NCI-H1436 treated with DMSO at 0.1 percent for 48 hours (cell line): Measurements from ENCODE around the gene CEP295NL.
A peak's percentile ranks its signal among the peaks of the same experiment; 100 is the strongest.
"Not testable (repeated sequence)": the region's sequence is repeated elsewhere in the genome, so short reads cannot be mapped to it uniquely, and the experiment has no call there.

Experiments used
- DNase-seq: peaks from one replicate; lab custom pipeline; 2025; lab: John Stamatoyannopoulos, UW

Gene CEP295NL

DNA sequence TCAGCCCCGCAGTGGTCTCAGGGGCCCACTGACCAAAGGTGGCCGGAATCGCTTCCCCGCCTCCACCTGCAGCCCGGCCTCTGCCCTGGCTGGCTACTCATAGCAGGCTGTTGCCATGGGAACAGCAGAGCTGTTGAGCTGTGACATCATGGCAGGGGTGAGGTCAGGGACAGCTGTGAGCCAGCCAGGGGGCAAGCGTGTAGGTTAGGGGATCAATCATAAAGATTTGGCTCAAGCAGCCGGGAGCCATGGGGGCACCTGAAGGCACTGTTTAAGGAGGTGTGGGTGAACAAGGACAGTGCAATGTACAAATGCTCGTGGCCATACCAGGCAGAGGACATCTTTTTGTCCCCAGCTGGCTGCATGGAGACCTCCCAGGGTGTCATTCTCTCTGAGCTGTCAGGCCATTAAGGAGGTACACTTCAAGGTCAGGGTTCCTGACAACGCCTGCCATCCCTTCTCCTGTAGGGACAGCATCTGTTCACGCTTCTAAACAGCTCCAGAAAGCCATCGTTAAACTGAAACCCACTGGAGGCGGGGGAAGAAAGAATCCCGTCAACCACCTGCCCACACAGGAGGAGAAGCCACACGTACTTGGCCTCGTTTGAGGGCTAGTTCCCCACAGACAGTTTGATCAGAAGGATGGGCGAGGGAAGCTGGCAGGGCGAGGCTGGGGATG, at the start of gene CEP295NL:
Gene CEP295NL, minus strand, starts transcription at position 101 of the 679 bp plus-strand sequence. CDS start 1,373 bp downstream, outside the sequence.
- no peak for DNase-seq

DNA sequence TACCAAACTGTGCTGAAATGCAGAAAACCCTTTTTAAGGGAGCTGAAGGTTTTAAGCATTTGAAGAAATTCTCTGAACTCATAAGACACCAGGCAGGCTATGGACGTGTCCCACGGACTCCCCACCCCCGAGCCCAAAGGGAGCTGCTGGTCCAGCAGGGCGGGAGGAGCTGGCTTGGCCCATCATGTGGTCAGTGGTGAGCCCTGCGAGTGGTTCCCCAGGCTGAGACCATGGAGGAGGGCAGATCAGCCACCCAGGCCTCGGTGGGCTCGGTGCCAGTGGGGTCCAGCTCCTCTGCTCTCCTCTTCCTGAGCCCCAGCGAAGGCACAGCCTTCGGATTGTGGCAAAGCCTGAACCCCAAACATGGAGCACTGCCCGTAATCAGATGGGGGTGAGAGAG, 49.7 kb upstream of the CEP295NL start:
- DNase-seq = no peak

GRCh38 chr17:78951967-78952551, 49.1 kb upstream of the CEP295NL start:
- no peak for DNase-seq

DNA sequence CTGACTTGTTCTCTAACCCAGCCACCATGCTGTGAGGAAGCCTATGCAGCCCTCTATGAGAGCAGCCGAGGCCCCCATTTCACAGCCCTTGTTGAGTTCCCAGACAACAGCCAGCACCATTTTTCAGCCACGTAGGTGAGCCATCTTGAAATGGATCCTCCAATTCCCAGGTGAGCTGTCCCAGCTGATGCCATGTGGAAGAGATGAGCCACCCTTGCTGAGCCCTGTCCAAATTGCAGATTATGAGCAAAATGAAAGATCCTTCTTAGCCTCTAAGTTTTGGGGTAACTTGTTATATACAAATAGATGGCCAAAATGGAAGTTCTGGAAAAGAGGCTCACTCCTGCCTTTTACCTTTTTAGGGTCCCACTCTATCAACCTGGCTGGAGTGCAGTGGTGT, 47.9 kb upstream of the CEP295NL start:
- DNase-seq = no peak

- no peak for DNase-seq
Measured at GRCh38 chr17:78947235-78948149, 44.5 kb upstream of the CEP295NL start.

DNA sequence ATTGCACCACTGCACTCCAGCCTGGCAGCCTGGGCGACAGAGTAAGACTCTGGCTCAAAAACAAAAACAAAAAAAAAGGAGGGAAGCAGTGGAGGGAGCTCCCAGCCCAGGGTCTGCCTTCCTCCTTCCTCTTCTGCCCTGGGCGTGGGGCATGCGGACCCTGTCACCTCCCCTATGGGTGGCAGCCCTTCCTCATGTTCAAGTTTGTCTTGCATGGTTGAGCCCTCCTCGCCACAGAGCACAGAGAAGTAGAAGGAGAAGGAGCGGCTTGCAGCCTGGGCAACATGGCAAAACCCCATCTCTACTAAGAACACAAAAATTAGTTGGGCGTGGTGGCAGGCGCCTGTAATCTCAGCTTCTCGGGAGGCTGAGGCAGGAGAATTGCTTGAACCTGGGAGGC, 43.6 kb upstream of the CEP295NL start:
- DNase-seq = no peak

DNA sequence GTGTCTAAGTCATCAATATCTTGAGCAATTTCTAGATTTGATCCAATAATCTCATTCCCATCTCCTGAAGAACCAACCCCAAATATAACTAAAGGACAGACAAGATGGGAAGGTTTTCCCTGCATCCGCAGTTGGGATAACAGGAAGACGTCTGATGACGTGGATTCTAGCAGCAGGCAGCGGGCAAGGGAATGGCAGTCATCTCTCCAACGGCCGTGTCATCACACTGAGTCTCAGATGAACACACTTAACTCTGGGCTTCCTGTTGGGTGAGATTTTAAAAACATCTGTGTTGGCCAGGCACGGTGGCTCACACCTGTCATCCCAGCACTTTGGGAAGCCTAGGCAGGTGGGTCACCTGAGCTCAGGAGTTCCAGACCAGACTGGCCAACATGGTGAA, 43.1 kb upstream of the CEP295NL start:
- DNase-seq = no peak

- DNase-seq = not testable (repeated sequence)
Measured at GRCh38 chr17:78945455-78945854, 42.5 kb upstream of the CEP295NL start.

- no peak for DNase-seq
Measured at GRCh38 chr17:78944956-78945355, 42.0 kb upstream of the CEP295NL start.

DNA sequence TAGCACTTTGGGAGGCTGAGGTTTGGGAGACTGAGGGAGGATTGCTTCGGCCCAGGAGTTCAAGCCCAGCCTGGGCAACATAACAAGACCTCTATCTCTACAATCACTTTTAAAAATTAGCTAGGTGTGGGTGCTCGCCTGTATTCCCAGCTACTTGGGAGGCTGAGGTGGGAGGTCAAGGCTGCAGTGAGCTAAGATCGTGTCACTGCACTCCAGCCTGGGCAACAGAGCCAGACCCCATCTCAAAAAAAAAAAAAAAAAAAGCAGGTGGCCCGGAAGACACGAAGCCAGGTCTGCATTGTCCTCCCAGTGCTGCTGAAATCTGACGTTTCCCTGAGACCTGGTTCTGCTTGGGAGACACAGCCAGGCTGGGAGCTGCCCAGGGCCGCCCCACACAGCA, 41.0 kb upstream of the CEP295NL start:
- DNase-seq = no peak

DNA sequence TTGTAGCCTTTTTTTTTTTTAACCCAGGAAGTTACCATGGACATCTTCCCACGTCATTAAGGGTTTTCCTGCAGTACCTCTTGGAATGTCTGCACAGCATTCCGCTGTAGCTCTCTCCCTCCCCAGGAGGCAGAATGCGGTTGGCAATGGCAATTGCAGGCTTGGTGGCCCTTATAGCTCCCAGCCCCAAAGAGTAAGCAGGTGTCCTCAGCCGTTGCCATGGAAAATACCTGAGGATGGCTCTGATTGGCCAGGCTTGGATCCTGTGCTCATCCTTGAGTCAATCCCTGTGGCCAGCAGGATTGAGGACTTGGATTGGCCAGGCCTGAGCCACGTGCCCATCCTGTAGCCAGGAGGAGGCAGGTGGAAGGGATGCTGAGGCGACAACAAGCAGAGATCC, 37.7 kb upstream of the CEP295NL start:
- no peak for DNase-seq

DNA sequence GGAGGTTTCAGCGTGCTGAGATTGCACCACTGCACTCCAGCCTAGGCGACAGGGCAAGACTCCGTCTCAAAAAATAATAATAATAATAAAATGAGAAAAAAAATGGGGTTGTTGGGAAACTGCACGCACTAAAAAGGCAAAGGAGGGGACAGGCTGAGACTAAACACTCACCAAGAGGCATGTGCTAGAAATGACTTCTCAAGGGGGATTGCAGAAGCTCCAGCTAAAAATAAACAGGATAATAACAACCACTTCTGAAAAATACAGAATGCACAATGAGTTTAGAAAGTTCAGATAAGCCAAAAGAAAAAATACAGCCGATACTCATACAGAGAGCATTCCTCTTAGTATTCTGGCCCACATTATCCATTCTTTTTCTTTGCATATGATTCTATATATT, 37.3 kb upstream of the CEP295NL start:
- no peak for DNase-seq

- DNase-seq = no peak
Measured at GRCh38 chr17:78939615-78940014, 36.6 kb upstream of the CEP295NL start.

DNA sequence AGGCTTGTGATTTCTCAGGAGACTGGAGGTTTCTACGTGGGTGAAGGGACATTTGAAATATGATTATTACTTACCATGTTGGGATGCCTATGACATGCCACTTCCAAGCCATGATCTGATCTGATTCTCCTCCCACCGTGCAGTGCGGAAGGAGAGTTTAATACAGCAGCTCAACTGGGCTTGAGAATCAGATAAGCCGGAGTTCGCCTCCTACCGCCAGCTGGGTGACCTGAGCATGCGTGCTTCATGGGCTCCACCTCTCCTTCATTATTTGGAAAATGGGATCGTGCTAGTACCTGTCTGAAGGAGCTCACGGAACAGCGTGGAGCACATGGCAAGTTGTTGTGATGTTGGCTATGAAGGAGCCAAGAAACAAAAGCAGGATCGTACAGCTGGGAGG, 34.6 kb upstream of the CEP295NL start:
- DNase-seq = no peak

- DNase-seq = no peak
Measured at GRCh38 chr17:78935419-78936323, 32.7 kb upstream of the CEP295NL start.

- no peak for DNase-seq
Measured at GRCh38 chr17:78934681-78935418, 31.8 kb upstream of the CEP295NL start.

DNA sequence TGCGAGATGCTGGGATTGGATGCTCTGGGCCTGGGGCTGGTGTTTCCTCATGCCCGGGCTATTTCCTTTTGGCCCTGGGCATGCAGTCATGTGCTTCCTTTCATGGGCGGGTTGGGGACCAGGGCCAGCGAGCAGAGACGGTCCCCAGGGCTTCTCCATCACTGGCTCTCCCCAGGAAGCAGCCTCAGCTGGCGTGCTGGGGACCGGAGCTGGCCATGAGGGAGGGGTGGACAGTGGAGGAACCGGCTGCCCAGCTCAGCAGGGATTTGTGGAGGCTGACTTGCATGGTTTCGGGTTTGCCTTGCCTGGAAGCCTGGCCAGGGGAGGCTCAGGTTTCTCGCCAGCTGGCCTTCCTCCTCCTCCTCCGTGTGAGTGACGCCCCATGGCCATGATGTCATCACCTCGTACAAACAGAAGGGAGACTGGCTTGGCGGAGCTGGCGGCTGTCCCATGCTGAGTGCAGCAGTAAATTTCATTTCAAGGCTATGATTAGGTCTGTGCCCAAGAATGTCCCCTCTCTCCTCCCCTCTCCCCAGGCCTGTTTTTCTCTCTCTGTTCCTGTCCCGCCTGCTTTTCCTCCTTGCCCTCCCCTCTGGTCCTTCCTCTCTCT, 31.1 kb upstream of the CEP295NL start:
- DNase-seq = peak; percentile 53

GRCh38 chr17:78933025-78933958, 30.3 kb upstream of the CEP295NL start:
- DNase-seq = no peak
